A549 (cell line): ENCODE measurements around the gene TMEM156. TPM values are rescaled to one million over a fixed set of nuclear protein-coding genes. Genes with fewer than 3 reads are reported as not detected.

Experiments
- ATAC-seq, 2 experiments: fragments of 200-7000 bp in 1 of 2; fragments of >200 bp in 1 of 2; cut with Nextera tagmentation in 1 of 2; cut with Tn5 transposase in 1 of 2; 3 replicates each; pipeline versions ENCODE4 v1.8.0 to v1.9.1; 2018 to 2020; ENCODE audit warnings: mild to moderate bottlenecking in 1 of 2, moderate library complexity in 1 of 2
- CTCF ChIA-PET: fragments of 300-600 bp; sonication (Branson Sonifier 250); formaldehyde crosslinking; extraction: SDS; loops from one replicate; lab custom pipeline; 2021; ENCODE audit warnings: antibody characterized with exemption, inconsistent platforms; lab: Yijun Ruan, JAX
- POLR2A ChIA-PET: fragments of 350-600 bp; formaldehyde crosslinking; extraction: SDS; loops from one replicate; lab custom pipeline; 2021; ENCODE audit warnings: antibody characterized with exemption, inconsistent platforms; lab: Yijun Ruan, JAX
- DNase-seq, 2 experiments: peaks; one replicate each; pipeline versions ENCODE4 v3.0.0 to v3.0.0-alpha.2; 2011 to 2016; ENCODE audit warnings: low read depth in 1 of 2, low spot score in 1 of 2
- FAIRE-seq: peaks from 2 replicates; lab custom pipeline; 2011; peaks lifted over from hg19 to GRCh38; lab: Jason Lieb, UNC
- H3K27ac ChIP-seq, 2 experiments: fragments of >200 bp; sonication (Bioruptor Twin); formaldehyde crosslinking; 3 replicates each; pipeline ENCODE4 v1.5.1; 2016 to 2017
- H3K4me1 ChIP-seq: fragments of >200 bp; sonication (Bioruptor Twin); formaldehyde crosslinking; 3 replicates; pipeline ENCODE4 v1.6.1; 2016
- H3K4me2 ChIP-seq: fragments of >200 bp; sonication (Bioruptor Twin); formaldehyde crosslinking; 3 replicates; pipeline ENCODE4 v1.6.1; 2016
- H3K4me3 ChIP-seq: fragments of >200 bp; sonication (Bioruptor Twin); formaldehyde crosslinking; 3 replicates; pipeline ENCODE4 v1.5.1; 2016
- H3K9me3 ChIP-seq: fragments of >200 bp; sonication (Bioruptor Twin); formaldehyde crosslinking; 3 replicates; pipeline ENCODE4 v1.6.1; 2016
- CHD4 ChIP-seq: fragments of 200-600 bp; sonication (generic); IDR thresholded peaks from 2 replicates; pipeline ENCODE4 v1.6.1; 2016; ENCODE audit warnings: antibody characterized with exemption, mild to moderate bottlenecking, borderline replicate concordance
- EP300 ChIP-seq, 2 experiments: fragments of >200 bp; sonication (Bioruptor Twin); formaldehyde crosslinking; IDR thresholded peaks; 2 replicates in 1 of 2; 3 replicates in 1 of 2; pipeline ENCODE4 v1.6.1; 2016 to 2017
- FOSL2 ChIP-seq, 2 experiments: fragments of 450-650 bp in 1 of 2; fragments of >200 bp in 1 of 2; sonication (Bioruptor Twin) in 1 of 2; formaldehyde crosslinking; IDR thresholded peaks; 2 replicates each; pipeline versions ENCODE4 v1.5.0 to v1.6.1; 2016 to 2020; ENCODE audit warnings: mild to moderate bottlenecking in 1 of 2, moderate library complexity in 1 of 2
- FOXS1 ChIP-seq: fragments of 250-450 bp; sonication (Bioruptor Pico); IDR thresholded peaks from 2 replicates; pipeline ENCODE4 v1.5.0; 2020; ENCODE audit warnings: mild to moderate bottlenecking, moderate library complexity
- HDAC2 ChIP-seq: fragments of 200-600 bp; sonication (generic); IDR thresholded peaks from 2 replicates; pipeline ENCODE4 v1.6.1; 2016
- HOXA7 ChIP-seq: fragments of 250-450 bp; sonication (Bioruptor Pico); IDR thresholded peaks from 2 replicates; pipeline ENCODE4 v1.5.0; 2020; ENCODE audit warnings: mild to moderate bottlenecking, moderate library complexity
- HOXB13 ChIP-seq: fragments of 250-450 bp; sonication (Bioruptor Pico); IDR thresholded peaks from 2 replicates; pipeline ENCODE4 v1.5.0; 2020; ENCODE audit warnings: low read depth, mild to moderate bottlenecking, moderate library complexity
- MAFK ChIP-seq: fragments of 450-650 bp; IDR thresholded peaks from 2 replicates; pipeline ENCODE4 v1.6.1; 2014; ENCODE audit not compliant: partially characterized antibody
- MYC ChIP-seq: IDR thresholded peaks from 2 replicates; pipeline ENCODE4 v1.6.1; 2012; ENCODE audit warnings: mild to moderate bottlenecking, inconsistent platforms, low read length, improper control_type of control experiment, borderline replicate concordance
- NR3C1 ChIP-seq: fragments of >200 bp; sonication (Bioruptor Twin); formaldehyde crosslinking; IDR thresholded peaks from 3 replicates; pipeline ENCODE4 v1.6.1; 2017
- PHF8 ChIP-seq: fragments of 200-600 bp; sonication (generic); IDR thresholded peaks from 2 replicates; pipeline ENCODE4 v1.6.1; 2016; ENCODE audit warnings: low read depth, mild to moderate bottlenecking, antibody characterized with exemption, moderate library complexity, borderline replicate concordance
- RAD21 ChIP-seq, 2 experiments: fragments of >200 bp in 1 of 2; sonication (Bioruptor Twin) in 1 of 2; formaldehyde crosslinking in 1 of 2; IDR thresholded peaks in 1 of 2; conservative IDR thresholded peaks in 1 of 2; 2 replicates in 1 of 2; 3 replicates in 1 of 2; pipeline ENCODE4 v1.6.1; 2012 to 2018; ENCODE audit warnings: inconsistent platforms in 1 of 2
- RARB ChIP-seq: fragments of 250-450 bp; sonication (Bioruptor Pico); IDR thresholded peaks from 2 replicates; pipeline ENCODE4 v1.8.0; 2021; ENCODE audit warnings: mild to moderate bottlenecking, moderate library complexity
- RCOR1 ChIP-seq: fragments of 150-350 bp; IDR thresholded peaks from 2 replicates; pipeline ENCODE4 v1.6.1; 2014; ENCODE audit warnings: antibody characterized with exemption, low read length, low read depth
- RFX5 ChIP-seq: fragments of 450-650 bp; IDR thresholded peaks from 2 replicates; pipeline ENCODE4 v1.7.1; 2014; ENCODE audit warnings: antibody characterized with exemption, mild to moderate bottlenecking, moderate library complexity
- RNF2 ChIP-seq: fragments of 200-600 bp; sonication (generic); IDR thresholded peaks from 2 replicates; pipeline ENCODE4 v1.6.1; 2016; ENCODE audit warnings: low read depth, mild to moderate bottlenecking, antibody characterized with exemption, moderate library complexity, borderline replicate concordance
- ZC3H11A ChIP-seq: fragments of 450-650 bp; IDR thresholded peaks from 2 replicates; pipeline ENCODE4 v1.6.1; 2014; ENCODE audit warnings: antibody characterized with exemption, mild to moderate bottlenecking
- ZNF302 ChIP-seq: fragments of 250-450 bp; sonication (Bioruptor Pico); IDR thresholded peaks from 2 replicates; pipeline ENCODE4 v1.9.0; 2021; ENCODE audit warnings: inconsistent platforms, mild to moderate bottlenecking, moderate library complexity
- ZSCAN20 ChIP-seq: fragments of 250-450 bp; sonication (Bioruptor Pico); IDR thresholded peaks from 2 replicates; pipeline ENCODE4 v1.8.0; 2022; ENCODE audit warnings: mild to moderate bottlenecking, moderate library complexity
- WGBS: methylation state at CpG from one replicate; pipeline ENCODE4 v1.1.6; 2017; ENCODE audit errors: missing lambda C conversion rate; 5-methylcytosine and 5-hydroxymethylcytosine counted together
- polyA plus RNA-seq, 4 experiments: library from polyadenylated mRNA; depleted of rRNA in 3 of 4; stranded (reverse); fragments of >200 nt; fragmentation: RNase III in 1 of 4; extraction: RNeasy Plus Mini Kit Qiagen cat#74134 plus additional on column Dnase treatment in 1 of 4; gene quantifications; 2 replicates in 3 of 4; 3 replicates in 1 of 4; pipeline ENCODE4 v1.2.3, GENCODE V29; 2011 to 2017
- TF ChIP-seq, protein P1 (sequence below): fragments of >200 bp; sonication (Bioruptor Twin); formaldehyde crosslinking; IDR thresholded peaks from 2 replicates; pipeline ENCODE4 v1.6.1; 2016
- TF ChIP-seq, protein P2 (sequence below): IDR thresholded peaks from 2 replicates; pipeline ENCODE4 v1.6.1; 2012
- TF ChIP-seq, protein P3 (sequence below): IDR thresholded peaks from 2 replicates; pipeline ENCODE4 v1.6.1; 2012; ENCODE audit warnings: low read depth, borderline replicate concordance
- TF ChIP-seq, protein P4 (sequence below): IDR thresholded peaks from 2 replicates; pipeline ENCODE4 v1.6.1; 2012

TMEM156 gene
- polyA plus RNA-seq, 2 of the 4 experiments (the other 2 are of a cell fraction) = 10.4 to 45.1 TPM

DNA sequence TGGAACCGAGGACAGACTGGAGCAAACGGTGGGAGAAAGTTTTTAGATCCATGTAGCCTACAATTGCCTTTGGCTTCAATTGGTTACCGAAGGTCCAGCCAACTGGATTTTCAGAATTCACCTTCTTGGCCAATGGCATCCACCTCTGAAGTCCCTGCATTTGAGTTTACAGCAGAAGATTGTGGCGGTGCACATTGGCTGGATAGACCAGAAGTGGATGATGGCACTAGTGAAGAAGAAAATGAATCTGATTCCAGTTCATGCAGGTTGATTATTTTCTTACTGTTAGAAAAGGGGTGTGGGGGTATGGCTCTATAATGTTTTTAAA lies 30.5 kb upstream of the TMEM156 start:
- POLR2A ChIA-PET = no interaction called here
- ATAC-seq = no peak

DNA sequence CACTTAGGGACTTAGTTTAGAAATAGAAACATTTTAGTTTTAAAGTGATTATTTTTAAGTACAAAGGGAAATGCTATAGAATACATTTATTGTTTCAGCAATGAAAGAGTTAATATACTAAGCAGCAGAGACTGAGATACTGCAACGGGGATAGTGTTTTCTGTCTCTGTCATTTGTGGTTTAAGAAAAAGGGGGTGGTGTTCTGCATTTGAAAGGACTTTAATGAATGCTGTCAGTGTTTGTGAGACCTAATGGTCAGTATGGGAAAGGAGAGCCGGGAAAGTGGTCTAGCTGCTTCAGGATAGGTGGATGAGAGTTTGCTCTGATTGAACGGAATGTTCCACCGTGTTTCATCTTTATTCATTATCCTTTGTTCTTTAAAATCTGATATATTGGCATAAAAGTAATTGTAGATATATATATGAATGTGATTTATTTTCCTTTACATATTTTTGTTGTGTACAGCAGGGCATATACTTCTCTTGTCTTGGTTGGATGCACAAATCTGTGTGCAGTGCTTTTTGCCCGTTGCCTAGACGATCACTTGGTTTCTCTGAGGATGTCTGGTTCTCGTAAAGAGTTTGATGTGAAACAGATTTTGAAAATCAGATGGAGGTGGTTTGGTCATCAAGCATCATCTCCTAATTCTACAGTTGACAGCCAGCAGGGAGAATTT lies 30.0 kb upstream of the TMEM156 start, which contains the start of gene KLHL5:
KLHL5 (plus strand) TSS at position 139 of the 676 bp plus-strand sequence; CDS start at position 560, 421 bp downstream.
- Histone ChIP-seq H3K4me3 (no peak within 1 kb of the TSS), H3K27ac (no peak within 1 kb of the TSS), H3K4me1 (peaks cover 22% of the 10 kb centered on the region; the same call in 2 of the 3 replicates), H3K9me3 (no peaks in the 10 kb centered on the region), H3K4me2 (no peak within 1 kb of the TSS)
- POLR2A ChIA-PET = no interaction called here
- TF ChIP-seq FOSL2 (IDR thresholded peaks at IDR 0.05) = no peak
- TF ChIP-seq FOSL2 (CRISPR knock-in tag; IDR thresholded peaks at IDR 0.05) = no peak
- TF ChIP-seq, protein P1, sequence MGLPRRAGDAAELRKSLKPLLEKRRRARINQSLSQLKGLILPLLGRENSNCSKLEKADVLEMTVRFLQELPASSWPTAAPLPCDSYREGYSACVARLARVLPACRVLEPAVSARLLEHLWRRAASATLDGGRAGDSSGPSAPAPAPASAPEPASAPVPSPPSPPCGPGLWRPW = no peak
- no peak for TF ChIP-seq RAD21 (conservative IDR thresholded peaks at IDR 0.05 in 1 of 2, IDR thresholded peaks at IDR 0.05 in 1 of 2)
- TF ChIP-seq ZC3H11A = no peak
- TF ChIP-seq RFX5 = no peak
- no peak for TF ChIP-seq HOXB13 (CRISPR knock-in tag)
- TF ChIP-seq EP300 (IDR thresholded peaks at IDR 0.05) = no peak
- TF ChIP-seq RNF2 = no peak
- TF ChIP-seq RARB (CRISPR knock-in tag) = no peak
- no peak for TF ChIP-seq FOXS1 (CRISPR knock-in tag)
- TF ChIP-seq ZSCAN20 (CRISPR knock-in tag) = no peak
- TF ChIP-seq PHF8 = no peak
- no peak for TF ChIP-seq HOXA7 (CRISPR knock-in tag)
- TF ChIP-seq, protein P2, sequence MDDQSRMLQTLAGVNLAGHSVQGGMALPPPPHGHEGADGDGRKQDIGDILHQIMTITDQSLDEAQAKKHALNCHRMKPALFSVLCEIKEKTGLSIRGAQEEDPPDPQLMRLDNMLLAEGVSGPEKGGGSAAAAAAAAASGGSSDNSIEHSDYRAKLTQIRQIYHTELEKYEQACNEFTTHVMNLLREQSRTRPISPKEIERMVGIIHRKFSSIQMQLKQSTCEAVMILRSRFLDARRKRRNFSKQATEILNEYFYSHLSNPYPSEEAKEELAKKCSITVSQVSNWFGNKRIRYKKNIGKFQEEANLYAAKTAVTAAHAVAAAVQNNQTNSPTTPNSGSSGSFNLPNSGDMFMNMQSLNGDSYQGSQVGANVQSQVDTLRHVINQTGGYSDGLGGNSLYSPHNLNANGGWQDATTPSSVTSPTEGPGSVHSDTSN = no peak
- TF ChIP-seq MAFK = no peak
- TF ChIP-seq, protein P3, sequence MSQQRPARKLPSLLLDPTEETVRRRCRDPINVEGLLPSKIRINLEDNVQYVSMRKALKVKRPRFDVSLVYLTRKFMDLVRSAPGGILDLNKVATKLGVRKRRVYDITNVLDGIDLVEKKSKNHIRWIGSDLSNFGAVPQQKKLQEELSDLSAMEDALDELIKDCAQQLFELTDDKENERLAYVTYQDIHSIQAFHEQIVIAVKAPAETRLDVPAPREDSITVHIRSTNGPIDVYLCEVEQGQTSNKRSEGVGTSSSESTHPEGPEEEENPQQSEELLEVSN = no peak
- FAIRE-seq = no peak
- no peak for DNase-seq
- ATAC-seq = peak in 1 of 2 experiments; percentile 35; a peak in 1 of 6 replicates
- CTCF ChIA-PET = interaction anchor here (0.8 kb wide), 1 partner anchor 74 kb away, joined by 3 read pairs; no protein-coding TSS in a partner anchor
- WGBS = 74% methylated on average over 7 of the region's 7 CpGs

More for the DNA sequence above, 30.5 kb upstream of the TMEM156 start:
- FAIRE-seq = no peak
- peaks cover 22% of the 10 kb centered on the region; the same call in 2 of the 3 replicates for H3K4me1 ChIP-seq
- TF ChIP-seq, protein P1 = no peak
- TF ChIP-seq NR3C1 = no peak
- TF ChIP-seq RNF2 = no peak
- no peak for TF ChIP-seq ZNF302 (CRISPR knock-in tag)
- no peak for DNase-seq
- no peak overlapping the region for H3K4me2 ChIP-seq
- no peaks in the 10 kb centered on the region for H3K9me3 ChIP-seq
- H3K27ac ChIP-seq = no peak overlapping the region
- CTCF ChIA-PET = no interaction called here
- no peak overlapping the region for H3K4me3 ChIP-seq
- 93% methylated on average over 4 of the region's 4 CpGs for WGBS

DNA sequence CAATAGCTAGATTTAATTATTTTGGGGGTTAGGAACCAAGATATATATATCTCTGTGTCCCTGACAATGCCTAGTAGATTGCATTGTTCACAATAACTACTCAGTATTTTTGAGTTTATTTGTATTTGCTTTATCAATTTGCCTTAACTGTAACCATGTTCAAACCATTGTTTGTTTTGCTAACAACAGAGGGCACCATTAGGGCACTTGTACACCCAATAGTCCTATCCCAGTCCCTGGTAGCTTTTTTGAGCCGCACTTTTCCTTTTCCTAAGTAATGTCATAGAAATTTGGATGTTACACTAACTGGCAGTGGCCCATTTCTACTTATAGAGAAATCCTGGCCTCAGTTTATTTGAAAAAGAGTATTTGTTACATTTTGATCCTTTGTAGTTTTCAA lies 29.2 kb upstream of the TMEM156 start:
- H3K4me1 ChIP-seq = peaks cover 22% of the 10 kb centered on the region; the same call in 2 of the 3 replicates
- ATAC-seq (no peak), DNase-seq (no peak), FAIRE-seq (no peak)
- CTCF ChIA-PET = interaction anchor here (0.8 to 1.5 kb wide), 2 partner anchors 11 to 73 kb away, joined by 3 to 5 read pairs; no protein-coding TSS in a partner anchor
- H3K4me3 ChIP-seq = no peak overlapping the region
- H3K4me2 ChIP-seq = no peak overlapping the region
- H3K27ac ChIP-seq = no peak overlapping the region
- POLR2A ChIA-PET = no interaction called here
- 89% methylated on average over 1 of the region's 1 CpG for WGBS
- TF ChIP-seq CHD4 (no peak), RCOR1 (no peak), MYC (no peak), HDAC2 (no peak), HOXB13 (CRISPR knock-in tag) (no peak)
- TF ChIP-seq, protein P4, sequence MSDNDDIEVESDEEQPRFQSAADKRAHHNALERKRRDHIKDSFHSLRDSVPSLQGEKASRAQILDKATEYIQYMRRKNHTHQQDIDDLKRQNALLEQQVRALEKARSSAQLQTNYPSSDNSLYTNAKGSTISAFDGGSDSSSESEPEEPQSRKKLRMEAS = no peak
- no peaks in the 10 kb centered on the region for H3K9me3 ChIP-seq
